Stimulated activated CD8-positive, alpha-beta memory T cell treated with anti-CD3 and anti-CD28 coated beads, Interleukin-7, amount 100 ng/mL, for 4 hours (primary cell): ENCODE data around the gene WBP2.
A peak's percentile ranks its signal among the peaks of the same experiment; 100 is the strongest.
"Not testable (repeated sequence)": the region's sequence is repeated elsewhere in the genome, so short reads cannot be mapped to it uniquely, and the experiment has no call there.

Experiments
- DNase-seq, 2 donors: peaks; one replicate each; pipeline ENCODE4 v3.0.0-alpha.2; 2020; ENCODE audit warnings: low read depth in 2 of 2

WBP2 gene

GRCh38 chr17:75868730-75869281, 13.7 kb upstream of the WBP2 start:
- DNase-seq, result not testable (repeated sequence)

GRCh38 chr17:75865404-75866188, 10.5 kb upstream of the WBP2 start:
- not testable (repeated sequence) for DNase-seq

GRCh38 chr17:75864887-75865286, 9.8 kb upstream of the WBP2 start:
- not testable (repeated sequence) for DNase-seq

- DNase-seq, result no peak
These were observed 9.3 kb upstream of the WBP2 start for GRCh38 chr17:75864448-75864871.

GRCh38 chr17:75861927-75862317, 6.8 kb upstream of the WBP2 start:
- DNase-seq, result no peak

GRCh38 chr17:75859358-75859757, 4.2 kb upstream of the WBP2 start:
- not testable (repeated sequence) for DNase-seq

- DNase-seq, result no peak
These were observed 1.1 kb upstream of the WBP2 start for GRCh38 chr17:75856062-75856756.

GRCh38 chr17:75854881-75855309, 240 bp downstream of the WBP2 start:
- peak; percentile 42 to 59 for DNase-seq

- no peak for DNase-seq
These were observed 910 bp downstream of the WBP2 start for GRCh38 chr17:75854101-75854748.

GRCh38 chr17:75853433-75853832, 1.7 kb downstream of the WBP2 start:
- DNase-seq, result no peak

GRCh38 chr17:75851693-75851991, 3.5 kb downstream of the WBP2 start:
- not testable (repeated sequence) for DNase-seq

- DNase-seq, result no peak
These were observed 4.0 kb downstream of the WBP2 start for GRCh38 chr17:75850928-75851692.

- DNase-seq, result no peak
These were observed 5.4 kb downstream of the WBP2 start for GRCh38 chr17:75849724-75850123.

- no peak for DNase-seq
These were observed 5.9 kb downstream of the WBP2 start for GRCh38 chr17:75849279-75849646.

GRCh38 chr17:75848523-75849278, 6.4 kb downstream of the WBP2 start:
- peak; percentile 57 to 62 for DNase-seq

- no peak for DNase-seq
These were observed 7.3 kb downstream of the WBP2 start for GRCh38 chr17:75847614-75848522.

GRCh38 chr17:75846692-75847613, 8.2 kb downstream of the WBP2 start:
- DNase-seq, result no peak

- no peak for DNase-seq
These were observed 9.0 kb downstream of the WBP2 start for GRCh38 chr17:75845933-75846691.
